Ovary (tissue), 3 donors: ENCODE measurements around the gene BAZ1A.

Source experiments
- EP300 ChIP-seq: sonication (generic); formaldehyde crosslinking; IDR thresholded peaks from one replicate; pipeline ENCODE4 v1.6.1; 2017; ENCODE audit warnings: antibody characterized with exemption
- TF ChIP-seq, protein P1 (sequence below), 3 donors: fragments of 450-650 bp in 2 of 3; fragments of 200-600 bp in 1 of 3; IDR thresholded peaks; one replicate each; pipeline versions ENCODE4 v1.5.1 to v1.8.0; 2016 to 2022; ENCODE audit warnings: antibody characterized with exemption in 3 of 3, mild to moderate bottlenecking in 1 of 3
- donor health status: DM: no; HTN: no; CAD: no.

DNA sequence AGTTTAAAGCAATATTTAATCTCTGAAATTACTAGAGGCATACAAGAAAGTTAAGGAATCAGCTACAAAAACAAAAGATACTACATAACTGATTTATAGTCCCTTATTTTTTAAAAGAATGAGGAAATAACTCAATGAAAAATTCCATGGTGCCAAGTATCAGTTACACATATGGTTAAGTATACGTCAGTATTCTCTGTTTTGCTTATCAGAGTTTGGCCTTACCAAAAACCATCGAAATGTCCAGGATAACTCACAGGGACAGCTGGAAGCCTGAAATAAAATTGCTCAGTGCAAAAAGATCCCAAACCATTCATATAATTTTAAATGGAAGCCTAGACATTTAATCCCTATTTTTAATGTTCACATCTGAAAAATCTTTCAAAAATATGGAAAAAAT is 164.4 kb downstream of the BAZ1A start:
- TF ChIP-seq, protein P1, sequence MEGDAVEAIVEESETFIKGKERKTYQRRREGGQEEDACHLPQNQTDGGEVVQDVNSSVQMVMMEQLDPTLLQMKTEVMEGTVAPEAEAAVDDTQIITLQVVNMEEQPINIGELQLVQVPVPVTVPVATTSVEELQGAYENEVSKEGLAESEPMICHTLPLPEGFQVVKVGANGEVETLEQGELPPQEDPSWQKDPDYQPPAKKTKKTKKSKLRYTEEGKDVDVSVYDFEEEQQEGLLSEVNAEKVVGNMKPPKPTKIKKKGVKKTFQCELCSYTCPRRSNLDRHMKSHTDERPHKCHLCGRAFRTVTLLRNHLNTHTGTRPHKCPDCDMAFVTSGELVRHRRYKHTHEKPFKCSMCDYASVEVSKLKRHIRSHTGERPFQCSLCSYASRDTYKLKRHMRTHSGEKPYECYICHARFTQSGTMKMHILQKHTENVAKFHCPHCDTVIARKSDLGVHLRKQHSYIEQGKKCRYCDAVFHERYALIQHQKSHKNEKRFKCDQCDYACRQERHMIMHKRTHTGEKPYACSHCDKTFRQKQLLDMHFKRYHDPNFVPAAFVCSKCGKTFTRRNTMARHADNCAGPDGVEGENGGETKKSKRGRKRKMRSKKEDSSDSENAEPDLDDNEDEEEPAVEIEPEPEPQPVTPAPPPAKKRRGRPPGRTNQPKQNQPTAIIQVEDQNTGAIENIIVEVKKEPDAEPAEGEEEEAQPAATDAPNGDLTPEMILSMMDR (IDR thresholded peaks at IDR 0.05): no peak
- TF ChIP-seq EP300: no peak
